HG03469 (cell line): ENCODE data around the gene SH3GL2.

Source experiments
- ATAC-seq: cut with Tn5 transposase; IDR thresholded peaks from one replicate; pipeline ENCODE4 v1.9.1; 2021; ENCODE audit warnings: mild to moderate bottlenecking, moderate library complexity, moderate number of reproducible peaks; ENCODE audit not compliant: unreplicated experiment

Gene SH3GL2

GRCh38 chr9:17653947-17654465 lies 75.1 kb downstream of the SH3GL2 start:
- no peak for ATAC-seq

- no peak for ATAC-seq
Measured at GRCh38 chr9:17656889-17657288, 78.0 kb downstream of the SH3GL2 start.

- no peak for ATAC-seq
Measured at GRCh38 chr9:17658237-17658636, 79.4 kb downstream of the SH3GL2 start.

- no peak for ATAC-seq
Measured at GRCh38 chr9:17660158-17660557, 81.3 kb downstream of the SH3GL2 start.

GRCh38 chr9:17665450-17665849 lies 86.6 kb downstream of the SH3GL2 start:
- no peak for ATAC-seq

- no peak for ATAC-seq
Measured at GRCh38 chr9:17669206-17669605, 90.3 kb downstream of the SH3GL2 start.

DNA sequence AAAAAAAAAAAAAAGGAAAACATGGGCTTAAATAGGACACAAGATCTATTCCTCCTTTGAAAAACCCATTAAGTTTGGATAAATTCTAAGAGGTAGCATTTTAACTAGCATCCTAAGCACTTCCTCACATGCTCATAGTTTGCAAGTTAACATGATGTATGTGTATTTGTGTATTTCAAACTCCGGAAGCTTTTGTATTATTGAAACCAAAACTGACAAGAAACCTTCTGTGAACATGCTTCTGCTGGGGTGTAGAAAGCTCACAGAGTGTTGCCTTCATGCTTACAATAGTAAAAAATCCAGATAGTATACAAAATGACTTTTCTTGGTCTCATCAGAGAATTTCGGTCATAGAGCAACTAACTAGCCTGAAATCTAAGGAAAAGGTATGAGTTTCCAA lies 103.8 kb downstream of the SH3GL2 start:
- ATAC-seq = no peak

- ATAC-seq = no peak
Measured at GRCh38 chr9:17688834-17689233, 110.0 kb downstream of the SH3GL2 start.

DNA sequence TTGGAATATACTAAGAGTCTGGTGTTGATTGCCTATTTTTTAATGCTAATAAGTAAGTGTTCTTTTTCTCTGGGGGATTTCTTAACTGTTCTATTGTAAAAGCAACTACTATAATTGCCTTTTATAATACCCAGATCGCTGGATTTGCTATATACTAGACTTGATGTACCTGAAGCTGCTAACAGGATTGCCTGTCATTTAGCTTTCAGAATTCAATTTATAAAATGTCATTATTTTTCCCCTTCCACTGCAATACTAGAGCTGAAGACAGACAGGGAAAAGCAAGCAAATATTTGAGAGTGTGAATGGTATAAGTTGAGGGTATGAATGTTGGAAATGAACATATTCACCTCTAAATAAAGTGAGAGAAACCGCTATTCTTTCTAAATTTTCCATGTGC lies 115.5 kb downstream of the SH3GL2 start:
- ATAC-seq = no peak

- no peak for ATAC-seq
Measured at GRCh38 chr9:17695482-17695881, 116.6 kb downstream of the SH3GL2 start.

DNA sequence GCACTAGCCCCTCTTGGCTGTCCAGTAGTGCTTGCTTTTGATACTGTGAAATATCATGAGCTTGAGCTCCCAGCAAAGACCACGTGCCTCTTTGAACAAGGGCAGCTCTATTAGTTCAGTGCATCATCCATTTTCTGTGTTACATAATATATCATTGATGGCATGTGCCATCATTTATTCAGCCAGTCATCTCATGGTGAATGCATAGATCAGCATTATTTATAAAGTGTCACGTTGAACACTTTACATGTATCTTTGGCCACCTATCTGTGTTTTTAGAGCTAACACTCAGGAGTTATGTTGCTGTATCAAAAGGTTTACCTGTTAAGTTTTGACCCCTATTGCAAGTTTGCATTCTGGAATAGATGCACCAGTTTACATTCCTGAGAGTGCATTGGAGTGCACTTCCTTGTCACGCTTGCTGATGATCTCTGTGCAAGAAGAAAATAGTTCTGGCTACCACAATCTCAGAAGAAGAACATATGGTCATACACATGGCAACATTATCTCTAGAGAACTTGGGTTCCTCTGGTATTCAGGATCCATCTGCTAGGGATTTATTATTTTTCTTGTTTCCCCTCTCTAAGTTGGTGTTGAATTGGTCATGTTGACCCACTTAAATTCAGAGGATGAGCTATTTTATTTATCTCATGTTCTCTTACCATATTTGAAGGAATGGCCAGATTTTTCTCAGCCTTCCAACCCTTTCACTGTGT lies 120.9 kb downstream of the SH3GL2 start:
- ATAC-seq = no peak

DNA sequence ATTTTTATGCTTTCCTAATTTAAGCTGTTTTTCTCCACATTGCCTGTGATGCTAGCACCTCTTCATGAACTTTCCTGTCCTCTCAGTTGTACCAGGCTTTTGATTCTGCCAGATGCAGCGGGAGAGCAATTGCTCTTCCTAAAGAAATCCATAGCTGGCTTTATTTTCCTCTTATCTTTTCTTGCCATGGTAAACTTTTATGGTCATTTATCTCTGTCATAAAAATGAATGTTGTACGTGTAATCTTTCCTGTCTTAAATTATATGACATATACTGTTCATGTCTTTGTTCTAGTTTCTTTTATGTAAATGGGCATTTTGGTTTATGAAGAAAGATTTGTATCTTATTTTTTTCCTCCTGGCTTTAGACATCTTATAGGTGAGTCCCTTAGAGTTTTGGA lies 127.5 kb downstream of the SH3GL2 start:
- ATAC-seq = no peak

GRCh38 chr9:17719053-17719452 lies 140.2 kb downstream of the SH3GL2 start:
- no peak for ATAC-seq

- no peak for ATAC-seq
Measured at GRCh38 chr9:17721954-17722353, 143.1 kb downstream of the SH3GL2 start.

- no peak for ATAC-seq
Measured at GRCh38 chr9:17723656-17724055, 144.8 kb downstream of the SH3GL2 start.

DNA sequence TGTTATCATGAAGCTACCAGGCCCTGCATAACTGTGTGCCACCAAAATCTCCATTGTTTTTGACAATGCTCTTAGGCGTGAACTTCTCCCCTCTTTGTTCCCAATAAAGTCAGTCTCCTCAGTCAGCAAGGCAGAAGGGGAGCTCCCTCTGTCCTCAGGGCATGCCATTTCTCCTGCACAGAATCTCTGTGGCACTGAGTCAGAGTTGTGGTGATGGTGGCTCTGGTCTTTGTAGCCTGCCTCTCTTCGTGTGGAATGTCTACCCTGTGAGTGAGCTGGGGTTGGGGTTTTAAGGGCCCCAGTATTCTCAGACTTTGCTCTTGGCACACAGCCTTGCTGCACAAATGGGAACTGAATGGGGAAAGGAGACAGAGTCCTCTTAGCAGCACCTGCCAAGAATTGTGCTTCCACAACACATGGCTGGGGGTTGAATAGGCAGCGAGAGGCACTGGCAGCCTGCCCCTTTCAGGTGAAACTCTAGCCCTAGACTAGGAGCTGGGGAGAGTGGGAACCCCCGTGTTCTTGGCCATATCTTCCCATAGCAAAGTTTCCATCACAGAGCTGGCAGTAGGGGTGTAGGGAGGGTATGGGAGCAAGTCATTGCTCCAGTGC lies 146.6 kb downstream of the SH3GL2 start:
- ATAC-seq = no peak

- no peak for ATAC-seq
Measured at GRCh38 chr9:17726298-17726697, 147.4 kb downstream of the SH3GL2 start.

- ATAC-seq = no peak
Measured at GRCh38 chr9:17730899-17731298, 152.0 kb downstream of the SH3GL2 start.

GRCh38 chr9:17731308-17731707 lies 152.4 kb downstream of the SH3GL2 start:
- no peak for ATAC-seq

DNA sequence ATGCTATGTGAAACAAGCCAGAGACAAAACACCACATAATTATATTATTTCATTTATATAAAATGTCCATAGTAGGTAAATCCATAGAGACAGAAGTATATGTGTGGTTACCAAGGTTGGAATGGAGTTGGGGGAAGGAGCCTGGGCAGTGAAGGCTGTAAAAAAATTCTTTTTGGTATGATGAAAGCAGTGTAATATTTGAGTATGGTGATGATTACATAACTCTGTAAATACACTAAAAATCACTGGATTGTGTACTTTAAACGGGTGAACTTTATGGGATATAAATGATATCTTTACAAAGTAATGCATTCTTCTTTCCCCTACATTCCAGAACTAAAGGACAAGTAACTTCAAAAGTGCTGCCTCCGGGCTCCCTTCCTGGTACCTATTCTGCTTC lies 155.8 kb downstream of the SH3GL2 start:
- no peak for ATAC-seq

GRCh38 chr9:17735859-17736258 lies 157.0 kb downstream of the SH3GL2 start:
- no peak for ATAC-seq

DNA sequence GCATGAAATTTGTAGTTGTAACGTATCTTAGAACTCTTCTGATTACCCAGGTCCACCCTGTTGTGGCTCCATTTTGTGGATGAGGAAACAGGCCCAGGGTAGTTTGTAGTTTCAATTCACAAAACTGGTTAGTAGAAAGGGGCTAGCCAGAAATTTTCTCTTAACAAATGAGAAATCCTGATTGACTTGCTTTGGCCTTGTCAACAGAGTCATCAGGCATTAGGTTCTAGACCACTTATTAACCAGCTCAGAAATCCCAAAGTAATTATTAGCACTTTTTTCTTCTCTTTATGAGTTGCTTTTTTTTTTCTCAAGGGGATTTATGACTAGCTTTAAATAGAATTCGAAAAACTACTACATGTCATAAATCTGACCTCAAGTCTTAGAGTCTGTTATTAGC lies 160.2 kb downstream of the SH3GL2 start:
- no peak for ATAC-seq

GRCh38 chr9:17739736-17740135 lies 160.9 kb downstream of the SH3GL2 start:
- ATAC-seq = no peak
